ENCODE measurements around the gene GRB2.

GRCh38 chr17:75340631-75341030 is 64.8 kb downstream of the GRB2 start:
- TF ChIP-seq POLR2A (IDR thresholded peaks at IDR 0.05; ENCODE audit: low read length) (no peak), GATA1 (IDR thresholded peaks at IDR 0.05; ENCODE audit: low read depth, low read length) (no peak)

Data from erythroblast (primary cell).